HL-60 (cell line): Measurements from ENCODE around the gene PLA2G5.

Experiments used
- CTCF ChIP-seq: IDR thresholded peaks from one replicate; pipeline ENCODE4 v1.5.1; 2011; ENCODE audit warnings: low read length, control low read depth, inconsistent platforms; ENCODE audit not compliant: insufficient read depth
- GABPA ChIP-seq: IDR thresholded peaks from 2 replicates; pipeline ENCODE4 v1.6.1; 2012; ENCODE audit warnings: low read depth
- POLR2AphosphoS5 ChIP-seq: IDR thresholded peaks from 2 replicates; pipeline ENCODE4 v1.6.1; 2012; ENCODE audit warnings: low read depth

DNA sequence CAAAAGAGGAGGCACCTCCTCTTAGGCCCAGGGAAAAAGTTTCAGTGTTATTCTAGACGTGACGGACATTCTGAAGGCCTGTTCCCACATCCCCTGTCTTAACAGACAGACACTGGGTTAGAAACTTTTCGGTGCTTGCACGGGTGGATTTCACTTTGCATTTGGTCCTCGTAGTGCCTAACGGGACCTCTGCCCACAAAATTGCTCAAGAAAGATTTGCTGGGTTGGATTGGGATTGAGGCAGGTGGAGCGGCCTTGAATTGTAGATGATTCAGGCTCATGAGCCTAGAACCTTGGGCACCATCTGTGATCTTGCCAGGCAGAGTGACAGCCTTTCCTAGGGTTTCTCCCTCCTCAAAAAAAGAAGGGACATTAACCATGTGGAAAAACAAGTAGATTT is 2.8 kb downstream of the PLA2G5 start:
- no peak for TF ChIP-seq CTCF
- TF ChIP-seq GABPA = no peak
- no peak for TF ChIP-seq POLR2AphosphoS5
